IMR-90 (cell line): ENCODE data around the gene CTNNAL1. TPM values are rescaled to one million over a fixed set of nuclear protein-coding genes. Genes with fewer than 3 reads are reported as not detected.

Experiments used
- ATAC-seq: fragments of 200-7000 bp; cut with Tn5 transposase; 2 replicates; pipeline ENCODE4 v1.9.1; 2020; ENCODE audit warnings: low read depth, mild to moderate bottlenecking, moderate library complexity
- BruUV-seq: library from RNA; stranded (reverse); fragments of 400-500 nt; replicated peaks from 2 replicates; lab custom pipeline; 2021; lab: Mats Ljungman, UMichigan
- CTCF ChIA-PET: fragments of 300-600 bp; formaldehyde crosslinking; extraction: SDS; loops from one replicate; lab custom pipeline; 2021; ENCODE audit warnings: antibody characterized with exemption; lab: Yijun Ruan, JAX
- POLR2A ChIA-PET: fragments of 300-600 bp; sonication (Branson Sonifier 250); formaldehyde crosslinking; loops from one replicate; lab custom pipeline; 2022; ENCODE audit warnings: antibody characterized with exemption; ENCODE audit not compliant: unreplicated experiment; lab: Charles Lee
- DNase-seq: peaks from one replicate; pipeline ENCODE4 v3.0.0; 2013
- H2AFZ ChIP-seq: replicated peaks from 2 replicates; pipeline ENCODE3; 2013; ENCODE audit warnings: low read length, mild to moderate bottlenecking; ENCODE audit not compliant: poor library complexity
- H2AK5ac ChIP-seq: 2 replicates; pipeline ENCODE4 v1.6.1; 2013; ENCODE audit warnings: low read depth, low read length, inconsistent platforms
- H2AK9ac ChIP-seq: replicated peaks from 2 replicates; pipeline ENCODE3; 2013; ENCODE audit warnings: mild to moderate bottlenecking, low read depth, low read length, moderate library complexity; ENCODE audit not compliant: poor library complexity
- H2BK120ac ChIP-seq: 2 replicates; pipeline ENCODE4 v1.6.1; 2013; ENCODE audit warnings: low read depth, low read length, inconsistent platforms
- H2BK15ac ChIP-seq: 3 replicates; pipeline ENCODE4 v1.6.1; 2013; ENCODE audit warnings: low read depth, low read length, inconsistent platforms
- H2BK20ac ChIP-seq: 2 replicates; pipeline ENCODE4 v1.6.1; 2013; ENCODE audit warnings: low read depth, mild to moderate bottlenecking, inconsistent platforms, low read length, moderate library complexity
- H2BK5ac ChIP-seq: 2 replicates; pipeline ENCODE4 v1.6.1; 2013; ENCODE audit warnings: mild to moderate bottlenecking, low read depth, low read length, inconsistent platforms; ENCODE audit not compliant: poor library complexity, severe bottlenecking
- H3K14ac ChIP-seq: replicated peaks from 2 replicates; pipeline ENCODE4 v1.6.1; 2013; ENCODE audit warnings: low read depth, low read length, inconsistent platforms
- H3K18ac ChIP-seq: 2 replicates; pipeline ENCODE4 v1.6.1; 2013; ENCODE audit warnings: low read depth, low read length, control low read depth
- H3K23ac ChIP-seq: 2 replicates; pipeline ENCODE4 v1.6.1; 2013; ENCODE audit warnings: low read depth, low read length, inconsistent platforms
- H3K27ac ChIP-seq: 2 replicates; pipeline ENCODE4 v1.5.1; 2013; ENCODE audit warnings: mild to moderate bottlenecking, control low read depth, low read length; ENCODE audit not compliant: insufficient read depth
- H3K27me3 ChIP-seq: 2 replicates; pipeline ENCODE4 v1.6.1; 2013; ENCODE audit warnings: low read length; ENCODE audit not compliant: control insufficient read depth, insufficient read depth
- H3K36me3 ChIP-seq: 2 replicates; pipeline ENCODE4 v1.6.1; 2013; ENCODE audit warnings: low read length, mixed read lengths; ENCODE audit not compliant: control insufficient read depth, insufficient read depth
- H3K4ac ChIP-seq: 2 replicates; pipeline ENCODE4 v1.6.1; 2013; ENCODE audit warnings: low read depth, low read length, inconsistent platforms
- H3K4me1 ChIP-seq: 2 replicates; pipeline ENCODE4 v1.6.1; 2013; ENCODE audit warnings: low read length, mixed read lengths; ENCODE audit not compliant: control insufficient read depth, insufficient read depth
- H3K4me2 ChIP-seq: 2 replicates; pipeline ENCODE4 v1.6.1; 2013; ENCODE audit warnings: low read depth, mild to moderate bottlenecking, control low read depth, low read length, moderate library complexity
- H3K4me3 ChIP-seq: 2 replicates; pipeline ENCODE4 v1.5.1; 2013; ENCODE audit warnings: low read depth, mild to moderate bottlenecking, control low read depth, low read length, moderate library complexity; ENCODE audit not compliant: insufficient read depth
- H3K56ac ChIP-seq: 2 replicates; pipeline ENCODE4 v1.6.1; 2013; ENCODE audit warnings: low read length, inconsistent platforms; ENCODE audit not compliant: insufficient read depth; ENCODE audit errors: extremely low read depth
- H3K79me1 ChIP-seq, 2 experiments: 2 replicates each; pipeline ENCODE4 v1.6.1; 2013; ENCODE audit warnings: low read length in 2 of 2, inconsistent platforms in 1 of 2, low read depth in 1 of 2
- H3K9ac ChIP-seq: 2 replicates; pipeline ENCODE4 v1.6.1; 2013; ENCODE audit warnings: low read depth, low read length, control low read depth
- H3K9me1 ChIP-seq: 2 replicates; pipeline ENCODE4 v1.6.1; 2013; ENCODE audit warnings: low read length, inconsistent platforms; ENCODE audit not compliant: insufficient read depth
- H3K9me3 ChIP-seq: 2 replicates; pipeline ENCODE4 v1.6.1; 2013; ENCODE audit warnings: low read length; ENCODE audit not compliant: control insufficient read depth, insufficient read depth
- H4K20me1 ChIP-seq: 2 replicates; pipeline ENCODE4 v1.6.1; 2013; ENCODE audit warnings: low read length, inconsistent platforms; ENCODE audit not compliant: insufficient read depth
- H4K5ac ChIP-seq: 2 replicates; pipeline ENCODE4 v1.6.1; 2013; ENCODE audit warnings: mild to moderate bottlenecking, low read depth, low read length, control low read depth
- H4K8ac ChIP-seq, 2 experiments: 2 replicates each; pipeline ENCODE4 v1.6.1; 2013; ENCODE audit warnings: low read depth in 2 of 2, low read length in 2 of 2, control low read depth in 1 of 2, inconsistent platforms in 1 of 2
- H4K91ac ChIP-seq: 2 replicates; pipeline ENCODE4 v1.6.1; 2013; ENCODE audit warnings: low read depth, low read length, inconsistent platforms; ENCODE audit not compliant: insufficient read depth
- BHLHE40 ChIP-seq: fragments of 150-350 bp; IDR thresholded peaks from 2 replicates; pipeline ENCODE4 v1.6.1; 2016; ENCODE audit warnings: mild to moderate bottlenecking, low read depth, low read length
- CEBPB ChIP-seq: IDR thresholded peaks from 2 replicates; pipeline ENCODE4 v1.6.1; 2012; ENCODE audit warnings: low read depth, low read length, improper control_type of control experiment
- CHD1 ChIP-seq: IDR thresholded peaks from 2 replicates; pipeline ENCODE4 v1.6.1; 2012; ENCODE audit warnings: low read depth, low read length, improper control_type of control experiment
- FOS ChIP-seq: fragments of 150-350 bp; IDR thresholded peaks from 2 replicates; pipeline ENCODE4 v1.6.1; 2016; ENCODE audit warnings: low read depth, low read length
- MAFK ChIP-seq: IDR thresholded peaks from 2 replicates; pipeline ENCODE4 v1.6.1; 2012; ENCODE audit warnings: low read depth, low read length, improper control_type of control experiment
- MAZ ChIP-seq: IDR thresholded peaks from 2 replicates; pipeline ENCODE4 v1.6.1; 2012; ENCODE audit warnings: low read depth, mild to moderate bottlenecking, low read length, improper control_type of control experiment, moderate library complexity, borderline replicate concordance
- MXI1 ChIP-seq: IDR thresholded peaks from 2 replicates; pipeline ENCODE4 v1.6.1; 2012; ENCODE audit warnings: low read depth, mild to moderate bottlenecking, low read length, moderate library complexity, borderline replicate concordance
- NFE2L2 ChIP-seq: fragments of 150-350 bp; IDR thresholded peaks from 2 replicates; pipeline ENCODE4 v1.6.1; 2016; ENCODE audit warnings: low read depth, mild to moderate bottlenecking, low read length
- POLR2A ChIP-seq: IDR thresholded peaks from 2 replicates; pipeline ENCODE4 v1.6.1; 2012; ENCODE audit warnings: mild to moderate bottlenecking, low read depth, low read length
- RAD21 ChIP-seq: IDR thresholded peaks from 2 replicates; pipeline ENCODE4 v1.6.1; 2012; ENCODE audit warnings: low read length, improper control_type of control experiment
- RCOR1 ChIP-seq: IDR thresholded peaks from 2 replicates; pipeline ENCODE4 v1.6.1; 2012; ENCODE audit warnings: mild to moderate bottlenecking, low read length, improper control_type of control experiment; ENCODE audit not compliant: insufficient replicate concordance
- RFX5 ChIP-seq: IDR thresholded peaks from 2 replicates; pipeline ENCODE4 v1.8.0; 2012; ENCODE audit warnings: low read depth, mild to moderate bottlenecking, low read length, moderate library complexity
- SMC3 ChIP-seq: fragments of 150-350 bp; IDR thresholded peaks from 2 replicates; pipeline ENCODE4 v1.6.1; 2016; ENCODE audit warnings: low read depth, mild to moderate bottlenecking, antibody characterized with exemption, low read length, moderate library complexity
- WGBS, 2 experiments: methylation state at CpG; one replicate each; pipeline versions ENCODE4 v1.1.5 to v1.1.7; 2013; ENCODE audit warnings: missing lambda C conversion rate in 2 of 2; ENCODE audit not compliant: insufficient read length in 1 of 2; ENCODE audit errors: extremely low coverage in 2 of 2; 5-methylcytosine and 5-hydroxymethylcytosine counted together
- dilution Hi-C: fragments of 300-500 bp; cut with HindIII; formaldehyde crosslinking; loops from one replicate; pipeline ENCODE4 v1.14.3; 2018; ENCODE audit warnings: low sequenced_read_pairs; ENCODE audit not compliant: unreplicated experiment
- in situ Hi-C: fragments of 300-500 bp; cut with MboI; formaldehyde crosslinking; loops from 3 replicates; pipeline ENCODE4 v1.14.3; 2019; ENCODE audit warnings: low sequenced_read_pairs, inconsistent platforms, mixed read lengths
- intact Hi-C: fragments of 100-400 bp; cut with micrococcal nuclease; formaldehyde crosslinking; loops from 2 replicates; pipeline ENCODE4 v1.10.0; 2022
- polyA plus RNA-seq, 3 experiments: library from polyadenylated mRNA; depleted of rRNA; stranded (reverse); fragments of >200 nt; gene quantifications; 2 replicates each; pipeline ENCODE4 v1.2.3, GENCODE V29; 2012; ENCODE audit warnings: low replicate concordance in 1 of 3
- total RNA-seq: library from RNA; depleted of rRNA; stranded (reverse); fragments of >200 nt; gene quantifications from 2 replicates; pipeline ENCODE4 v1.2.3, GENCODE V29; 2012
- TF ChIP-seq, protein P1 (sequence below): conservative IDR thresholded peaks from 2 replicates; pipeline ENCODE4 v1.5.1; 2012; ENCODE audit warnings: mild to moderate bottlenecking, low read depth, low read length, improper control_type of control experiment
- TF ChIP-seq, protein P2 (sequence below): fragments of 150-350 bp; IDR thresholded peaks from 2 replicates; pipeline ENCODE4 v1.6.1; 2016; ENCODE audit warnings: low read depth, mild to moderate bottlenecking, low read length, moderate library complexity, borderline replicate concordance
- TF ChIP-seq, protein P3 (sequence below): fragments of 150-350 bp; IDR thresholded peaks from 2 replicates; pipeline ENCODE4 v1.6.1; 2017; ENCODE audit warnings: mild to moderate bottlenecking, antibody characterized with exemption, low read length, low read depth

CTNNAL1 gene
- total and polyA plus RNA-seq, 2 of the 4 experiments (the other 2 are of a cell fraction): 72.3 to 131 TPM

DNA sequence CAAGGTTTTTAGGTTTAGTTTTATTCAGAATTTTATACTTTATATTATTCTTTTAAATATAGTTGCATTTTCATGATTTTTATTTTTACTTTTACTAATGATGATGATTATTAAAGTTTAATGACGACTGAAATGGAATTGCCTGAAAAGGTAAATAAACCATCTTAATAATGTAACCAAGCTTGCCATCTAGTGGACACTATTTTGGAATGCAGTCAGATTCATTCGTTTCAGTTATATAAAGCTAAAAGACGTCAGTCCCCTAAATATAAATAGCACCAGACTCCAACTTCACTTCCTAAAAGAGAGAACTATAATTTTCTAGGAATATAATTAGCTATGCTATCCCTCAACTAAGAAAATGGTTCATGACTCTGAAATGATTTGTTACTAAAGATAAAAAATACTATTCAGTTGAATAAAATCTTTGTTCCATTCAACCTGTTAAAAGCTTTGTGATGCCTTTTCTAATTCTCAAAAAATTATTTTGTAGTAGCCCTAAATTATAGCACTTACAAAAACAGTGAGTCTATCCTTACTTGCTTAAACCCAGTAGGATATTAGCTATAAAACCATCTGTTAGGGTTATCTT is 59.2 kb downstream of the CTNNAL1 start:
- H3K4ac ChIP-seq: no peak overlapping the region
- no peaks in the 10 kb centered on the region for H3K4me1 ChIP-seq
- no peak overlapping the region for H3K4me2 ChIP-seq
- dilution Hi-C loops: no loop called here
- no peak overlapping the region for H3K56ac ChIP-seq
- no peaks in the 10 kb centered on the region for H3K27me3 ChIP-seq
- H3K18ac ChIP-seq: no peak overlapping the region
- DNase-seq: peak; percentile 71
- no peak overlapping the region for H2BK5ac ChIP-seq
- peaks cover 2% of the 10 kb centered on the region for H3K36me3 ChIP-seq
- no peak for TF ChIP-seq MAFK
- no peak for TF ChIP-seq FOS
- no peak for TF ChIP-seq RFX5
- no peak for TF ChIP-seq POLR2A
- TF ChIP-seq, protein P1, sequence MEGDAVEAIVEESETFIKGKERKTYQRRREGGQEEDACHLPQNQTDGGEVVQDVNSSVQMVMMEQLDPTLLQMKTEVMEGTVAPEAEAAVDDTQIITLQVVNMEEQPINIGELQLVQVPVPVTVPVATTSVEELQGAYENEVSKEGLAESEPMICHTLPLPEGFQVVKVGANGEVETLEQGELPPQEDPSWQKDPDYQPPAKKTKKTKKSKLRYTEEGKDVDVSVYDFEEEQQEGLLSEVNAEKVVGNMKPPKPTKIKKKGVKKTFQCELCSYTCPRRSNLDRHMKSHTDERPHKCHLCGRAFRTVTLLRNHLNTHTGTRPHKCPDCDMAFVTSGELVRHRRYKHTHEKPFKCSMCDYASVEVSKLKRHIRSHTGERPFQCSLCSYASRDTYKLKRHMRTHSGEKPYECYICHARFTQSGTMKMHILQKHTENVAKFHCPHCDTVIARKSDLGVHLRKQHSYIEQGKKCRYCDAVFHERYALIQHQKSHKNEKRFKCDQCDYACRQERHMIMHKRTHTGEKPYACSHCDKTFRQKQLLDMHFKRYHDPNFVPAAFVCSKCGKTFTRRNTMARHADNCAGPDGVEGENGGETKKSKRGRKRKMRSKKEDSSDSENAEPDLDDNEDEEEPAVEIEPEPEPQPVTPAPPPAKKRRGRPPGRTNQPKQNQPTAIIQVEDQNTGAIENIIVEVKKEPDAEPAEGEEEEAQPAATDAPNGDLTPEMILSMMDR: peak; percentile 70
- TF ChIP-seq MAZ: no peak
- TF ChIP-seq CEBPB: no peak
- no peak for TF ChIP-seq RCOR1
- TF ChIP-seq, protein P2, sequence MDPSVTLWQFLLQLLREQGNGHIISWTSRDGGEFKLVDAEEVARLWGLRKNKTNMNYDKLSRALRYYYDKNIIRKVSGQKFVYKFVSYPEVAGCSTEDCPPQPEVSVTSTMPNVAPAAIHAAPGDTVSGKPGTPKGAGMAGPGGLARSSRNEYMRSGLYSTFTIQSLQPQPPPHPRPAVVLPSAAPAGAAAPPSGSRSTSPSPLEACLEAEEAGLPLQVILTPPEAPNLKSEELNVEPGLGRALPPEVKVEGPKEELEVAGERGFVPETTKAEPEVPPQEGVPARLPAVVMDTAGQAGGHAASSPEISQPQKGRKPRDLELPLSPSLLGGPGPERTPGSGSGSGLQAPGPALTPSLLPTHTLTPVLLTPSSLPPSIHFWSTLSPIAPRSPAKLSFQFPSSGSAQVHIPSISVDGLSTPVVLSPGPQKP: no peak
- no peak for TF ChIP-seq CHD1
- no peak for TF ChIP-seq NFE2L2
- TF ChIP-seq BHLHE40: no peak
- peak; percentile 33; the same call in 1 of the 2 replicates for TF ChIP-seq RAD21
- peak; percentile 38; the same call in 1 of the 2 replicates for TF ChIP-seq SMC3
- TF ChIP-seq MXI1: no peak
- TF ChIP-seq, protein P3, sequence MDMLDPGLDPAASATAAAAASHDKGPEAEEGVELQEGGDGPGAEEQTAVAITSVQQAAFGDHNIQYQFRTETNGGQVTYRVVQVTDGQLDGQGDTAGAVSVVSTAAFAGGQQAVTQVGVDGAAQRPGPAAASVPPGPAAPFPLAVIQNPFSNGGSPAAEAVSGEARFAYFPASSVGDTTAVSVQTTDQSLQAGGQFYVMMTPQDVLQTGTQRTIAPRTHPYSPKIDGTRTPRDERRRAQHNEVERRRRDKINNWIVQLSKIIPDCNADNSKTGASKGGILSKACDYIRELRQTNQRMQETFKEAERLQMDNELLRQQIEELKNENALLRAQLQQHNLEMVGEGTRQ: no peak
- ATAC-seq: peak; percentile 74
- no CpG with 5 or more reads among the region's 3 CpGs for WGBS, 2 experiments
- intact Hi-C loops: no loop called here
- H3K4me3 ChIP-seq: no peak overlapping the region
- H3K9ac ChIP-seq: no peak overlapping the region
- H3K27ac ChIP-seq: no peak overlapping the region
- H2AK9ac ChIP-seq: no peak overlapping the region
- no peaks in the 10 kb centered on the region for H4K20me1 ChIP-seq
- in situ Hi-C loops: no loop called here
- H2AK5ac ChIP-seq: no peak overlapping the region
- CTCF ChIA-PET: interaction anchor here (0.6 to 1.3 kb wide), 10 partner anchors 8 to 1488 kb away, joined by 3 to 4 read pairs (median 3); no protein-coding TSS in a partner anchor
- POLR2A ChIA-PET: interaction anchor here (1.1 kb wide), 1 partner anchor 18 kb away, joined by 3 read pairs; no protein-coding TSS in a partner anchor
- no peak overlapping the region for H2BK120ac ChIP-seq
- BruUV-seq: no TSS peak
- no peaks in the 10 kb centered on the region; a peak in 1 of 4 replicates for H3K79me1 ChIP-seq
- H3K9me3 ChIP-seq: no peaks in the 10 kb centered on the region
- no peak overlapping the region for H3K23ac ChIP-seq
- no peaks in the 10 kb centered on the region for H3K9me1 ChIP-seq
- no peak overlapping the region for H2BK15ac ChIP-seq
- H2BK20ac ChIP-seq: no peak overlapping the region
- H4K5ac ChIP-seq: no peak overlapping the region
- no peak overlapping the region for H4K91ac ChIP-seq
- H4K8ac ChIP-seq: no peak overlapping the region
- H2AFZ ChIP-seq: no peak overlapping the region
- no peak overlapping the region for H3K14ac ChIP-seq
